ENCODE results near the gene C16orf95.

C16orf95 gene

DNA sequence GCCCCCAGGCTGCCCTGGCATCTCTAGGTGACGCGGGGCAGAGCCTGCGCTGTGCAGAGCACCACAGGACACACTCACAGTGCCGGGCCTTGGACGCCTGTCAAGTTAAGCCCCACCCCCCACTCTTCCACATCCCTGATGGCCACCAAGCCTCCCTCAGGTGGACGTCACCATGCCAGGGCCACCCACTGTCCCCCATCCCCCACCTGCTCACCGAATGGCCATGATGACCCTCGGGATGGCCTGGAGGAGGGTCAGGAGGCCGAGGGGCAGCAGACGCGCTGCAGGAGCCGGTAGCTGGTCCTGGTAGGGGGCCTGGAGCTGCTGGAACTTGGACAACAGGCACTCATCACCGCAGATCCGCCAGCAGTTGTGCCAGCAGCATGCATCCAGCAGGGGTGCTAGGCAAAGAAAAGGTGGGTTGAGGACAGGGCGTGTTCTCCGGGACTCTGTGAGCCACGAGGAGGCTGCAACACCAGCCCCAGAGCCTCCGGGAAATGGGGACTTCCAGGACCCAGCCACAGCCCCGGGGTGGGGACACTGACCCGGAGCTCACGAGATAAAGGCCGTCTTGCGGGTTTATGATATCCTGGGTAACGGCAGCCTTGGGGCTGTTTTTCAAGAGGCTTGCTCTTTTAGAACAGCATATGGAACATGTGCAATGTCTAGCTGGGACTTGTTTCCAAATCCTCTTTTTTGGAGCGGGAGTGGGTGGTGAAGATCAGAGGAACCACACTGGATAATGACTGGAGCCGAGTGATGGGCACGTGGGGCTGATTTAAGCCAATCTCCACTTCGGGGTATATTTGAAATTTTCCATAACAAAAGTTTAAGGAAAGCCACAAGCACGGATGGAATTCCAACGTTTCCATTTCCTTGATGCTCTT, 11.4 kb downstream of the C16orf95 start:
- no peak for DNase-seq
- H3K9me3 ChIP-seq: no peaks in the 10 kb centered on the region
- intact Hi-C loops (cut with DNase I; ENCODE audit: low total_unique reads): no loop called here
- no peaks in the 10 kb centered on the region for H3K36me3 ChIP-seq
- no peak overlapping the region for H3K4me3 ChIP-seq
- no peaks in the 10 kb centered on the region for H3K27me3 ChIP-seq
- TF ChIP-seq, protein P1, sequence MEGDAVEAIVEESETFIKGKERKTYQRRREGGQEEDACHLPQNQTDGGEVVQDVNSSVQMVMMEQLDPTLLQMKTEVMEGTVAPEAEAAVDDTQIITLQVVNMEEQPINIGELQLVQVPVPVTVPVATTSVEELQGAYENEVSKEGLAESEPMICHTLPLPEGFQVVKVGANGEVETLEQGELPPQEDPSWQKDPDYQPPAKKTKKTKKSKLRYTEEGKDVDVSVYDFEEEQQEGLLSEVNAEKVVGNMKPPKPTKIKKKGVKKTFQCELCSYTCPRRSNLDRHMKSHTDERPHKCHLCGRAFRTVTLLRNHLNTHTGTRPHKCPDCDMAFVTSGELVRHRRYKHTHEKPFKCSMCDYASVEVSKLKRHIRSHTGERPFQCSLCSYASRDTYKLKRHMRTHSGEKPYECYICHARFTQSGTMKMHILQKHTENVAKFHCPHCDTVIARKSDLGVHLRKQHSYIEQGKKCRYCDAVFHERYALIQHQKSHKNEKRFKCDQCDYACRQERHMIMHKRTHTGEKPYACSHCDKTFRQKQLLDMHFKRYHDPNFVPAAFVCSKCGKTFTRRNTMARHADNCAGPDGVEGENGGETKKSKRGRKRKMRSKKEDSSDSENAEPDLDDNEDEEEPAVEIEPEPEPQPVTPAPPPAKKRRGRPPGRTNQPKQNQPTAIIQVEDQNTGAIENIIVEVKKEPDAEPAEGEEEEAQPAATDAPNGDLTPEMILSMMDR (IDR thresholded peaks at IDR 0.05): no peak
- H3K4me1 ChIP-seq: no peaks in the 10 kb centered on the region
- H3K27ac ChIP-seq: no peak overlapping the region

GRCh38 chr16:87304951-87305350, 12.2 kb downstream of the C16orf95 start:
- Histone ChIP-seq H3K4me3 (no peak overlapping the region), H3K4me1 (no peaks in the 10 kb centered on the region), H3K27me3 (no peaks in the 10 kb centered on the region), H3K36me3 (no peaks in the 10 kb centered on the region), H3K9me3 (no peaks in the 10 kb centered on the region), H3K27ac (no peak overlapping the region)
- DNase-seq: no peak
- TF ChIP-seq, protein P1 (IDR thresholded peaks at IDR 0.05): no peak
- intact Hi-C loops (cut with DNase I; ENCODE audit: low total_unique reads): no loop called here

GRCh38 chr16:87303962-87304521, 13.2 kb downstream of the C16orf95 start:
- H3K27ac ChIP-seq: no peak overlapping the region
- no peaks in the 10 kb centered on the region for H3K9me3 ChIP-seq
- no peaks in the 10 kb centered on the region for H3K36me3 ChIP-seq
- DNase-seq: no peak
- TF ChIP-seq, protein P1 (IDR thresholded peaks at IDR 0.05): no peak
- no peaks in the 10 kb centered on the region for H3K27me3 ChIP-seq
- no peaks in the 10 kb centered on the region for H3K4me1 ChIP-seq
- no peak overlapping the region for H3K4me3 ChIP-seq
- intact Hi-C loops (cut with DNase I; ENCODE audit: low total_unique reads): no loop called here

GRCh38 chr16:87303431-87303930, 13.7 kb downstream of the C16orf95 start:
- H3K36me3 ChIP-seq: no peaks in the 10 kb centered on the region
- H3K4me1 ChIP-seq: no peaks in the 10 kb centered on the region
- intact Hi-C loops (cut with DNase I; ENCODE audit: low total_unique reads): no loop called here
- H3K27me3 ChIP-seq: no peaks in the 10 kb centered on the region
- H3K4me3 ChIP-seq: no peak overlapping the region
- H3K27ac ChIP-seq: no peak overlapping the region
- no peak for DNase-seq
- H3K9me3 ChIP-seq: no peaks in the 10 kb centered on the region
- TF ChIP-seq, protein P1 (IDR thresholded peaks at IDR 0.05): no peak

- Histone ChIP-seq H3K9me3 (no peaks in the 10 kb centered on the region), H3K27ac (no peak overlapping the region), H3K4me3 (no peak overlapping the region), H3K36me3 (no peaks in the 10 kb centered on the region), H3K4me1 (no peaks in the 10 kb centered on the region), H3K27me3 (no peaks in the 10 kb centered on the region)
- intact Hi-C loops (cut with DNase I; ENCODE audit: low total_unique reads): no loop called here
- no peak for DNase-seq
- TF ChIP-seq, protein P1 (IDR thresholded peaks at IDR 0.05): no peak
Observed at GRCh38 chr16:87298857-87299465, 18.2 kb downstream of the C16orf95 start.
